ENCODE data around the gene SMCO4.
A peak's percentile ranks its signal among the peaks of the same experiment; 100 is the strongest.

SMCO4 gene

DNA sequence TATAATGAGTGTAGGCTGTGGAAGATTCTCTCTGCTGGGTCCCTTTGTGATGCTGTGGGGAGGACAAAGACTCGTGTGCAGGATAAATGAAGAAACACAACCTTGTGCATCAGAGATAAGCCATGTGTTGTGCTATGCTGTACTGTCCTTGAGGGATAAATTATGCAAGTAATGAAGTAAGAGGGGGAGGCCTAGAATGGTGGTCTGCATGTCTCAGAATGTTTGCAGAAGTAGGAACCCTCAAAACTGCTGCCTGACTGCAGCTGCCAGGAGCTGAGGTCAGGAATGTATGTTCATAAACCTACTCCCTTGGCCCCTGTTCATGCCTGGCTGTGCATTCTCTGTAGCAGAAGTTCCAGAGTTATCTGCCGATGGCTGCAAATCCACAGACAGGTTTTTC lies 4.6 kb upstream of the SMCO4 start:
- TF ChIP-seq, protein P1, sequence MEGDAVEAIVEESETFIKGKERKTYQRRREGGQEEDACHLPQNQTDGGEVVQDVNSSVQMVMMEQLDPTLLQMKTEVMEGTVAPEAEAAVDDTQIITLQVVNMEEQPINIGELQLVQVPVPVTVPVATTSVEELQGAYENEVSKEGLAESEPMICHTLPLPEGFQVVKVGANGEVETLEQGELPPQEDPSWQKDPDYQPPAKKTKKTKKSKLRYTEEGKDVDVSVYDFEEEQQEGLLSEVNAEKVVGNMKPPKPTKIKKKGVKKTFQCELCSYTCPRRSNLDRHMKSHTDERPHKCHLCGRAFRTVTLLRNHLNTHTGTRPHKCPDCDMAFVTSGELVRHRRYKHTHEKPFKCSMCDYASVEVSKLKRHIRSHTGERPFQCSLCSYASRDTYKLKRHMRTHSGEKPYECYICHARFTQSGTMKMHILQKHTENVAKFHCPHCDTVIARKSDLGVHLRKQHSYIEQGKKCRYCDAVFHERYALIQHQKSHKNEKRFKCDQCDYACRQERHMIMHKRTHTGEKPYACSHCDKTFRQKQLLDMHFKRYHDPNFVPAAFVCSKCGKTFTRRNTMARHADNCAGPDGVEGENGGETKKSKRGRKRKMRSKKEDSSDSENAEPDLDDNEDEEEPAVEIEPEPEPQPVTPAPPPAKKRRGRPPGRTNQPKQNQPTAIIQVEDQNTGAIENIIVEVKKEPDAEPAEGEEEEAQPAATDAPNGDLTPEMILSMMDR (conservative IDR thresholded peaks at IDR 0.05; ENCODE audit: low read length), result no peak
- Histone ChIP-seq H3K9ac (ENCODE audit: low read depth, low read length, poor library complexity, severe bottlenecking) (no peak overlapping the region), H3K9me3 (ENCODE audit: insufficient read depth, low read depth, low read length) (no peaks in the 10 kb centered on the region), H3K27me3 (ENCODE audit: insufficient read depth, low read length, poor library complexity, severe bottlenecking) (no peaks in the 10 kb centered on the region), H4K20me1 (ENCODE audit: insufficient read depth, low read length, poor library complexity, severe bottlenecking) (no peaks in the 10 kb centered on the region), H3K4me1 (ENCODE audit: insufficient read depth, low read length, poor library complexity, severe bottlenecking) (peaks cover 11% of the 10 kb centered on the region), H3K9me2 (replicated peaks; ENCODE audit: low read depth, low read length) (no peaks in the 10 kb centered on the region), H3K4me2 (ENCODE audit: low read depth, low read length, poor library complexity, severe bottlenecking) (no peak overlapping the region), H3K4me3 (ENCODE audit: low read length, poor library complexity, severe bottlenecking) (no peak overlapping the region), H2AFZ (ENCODE audit: low read length) (no peak overlapping the region), H3K79me2 (ENCODE audit: insufficient read depth, low read length) (peaks cover 1% of the 10 kb centered on the region; the same call in 1 of the 2 replicates), H3F3A (ENCODE audit: low read depth) (no peaks in the 10 kb centered on the region), H3K36me3 (ENCODE audit: insufficient read depth, low read length) (no peaks in the 10 kb centered on the region)

DNA sequence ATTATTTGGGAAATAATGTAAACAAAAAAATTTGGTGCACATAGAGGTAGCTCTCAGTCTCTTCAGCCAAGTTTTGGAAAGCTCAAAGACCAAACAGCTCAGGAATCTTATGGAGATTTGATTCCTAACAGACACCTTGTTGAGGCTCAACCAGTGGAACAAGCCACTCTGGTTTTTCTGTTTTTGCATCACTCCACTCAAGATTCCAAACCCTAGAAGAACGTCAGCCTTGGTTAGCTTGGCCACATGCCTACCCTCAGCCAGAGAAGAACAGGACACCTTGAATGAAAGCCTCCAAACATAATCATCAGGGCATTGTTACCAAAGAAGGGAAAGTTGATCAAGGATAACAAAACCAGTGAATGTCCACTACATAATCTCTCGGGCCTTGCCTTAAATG lies 3.8 kb upstream of the SMCO4 start:
- H2AFZ ChIP-seq (ENCODE audit: low read length), result no peak overlapping the region
- H3K9me2 ChIP-seq (replicated peaks; ENCODE audit: low read depth, low read length), result no peaks in the 10 kb centered on the region

DNA sequence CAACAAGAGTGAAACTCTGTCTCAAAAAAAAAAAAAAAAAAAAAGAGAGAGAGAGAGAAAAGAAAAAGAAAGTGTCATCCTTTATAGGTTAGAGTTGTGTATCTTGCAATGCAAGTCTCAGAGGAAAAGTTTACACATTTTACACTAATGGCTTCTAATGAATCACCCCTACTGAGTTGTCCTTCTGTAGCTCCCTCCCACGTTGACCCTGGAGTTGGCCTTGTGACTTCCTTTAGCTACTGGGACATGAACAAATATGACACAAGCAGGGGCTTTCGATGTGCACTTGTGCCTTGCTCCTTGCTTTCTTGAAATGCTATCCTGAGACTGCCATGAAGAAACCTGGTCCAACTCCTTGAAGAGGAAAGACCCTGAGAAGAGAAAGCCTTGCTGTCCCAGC lies 2.4 kb upstream of the SMCO4 start:
- Histone ChIP-seq H3K4me1 (ENCODE audit: insufficient read depth, low read length, poor library complexity, severe bottlenecking) (peaks cover 24% of the 10 kb centered on the region), H3K9me3 (ENCODE audit: insufficient read depth, low read depth, low read length) (no peaks in the 10 kb centered on the region), H3K9me2 (replicated peaks; ENCODE audit: low read depth, low read length) (no peaks in the 10 kb centered on the region), H3K4me2 (ENCODE audit: low read depth, low read length, poor library complexity, severe bottlenecking) (no peak overlapping the region), H3K27me3 (ENCODE audit: insufficient read depth, low read length, poor library complexity, severe bottlenecking) (no peaks in the 10 kb centered on the region), H3K9ac (ENCODE audit: low read depth, low read length, poor library complexity, severe bottlenecking) (no peak overlapping the region), H3K36me3 (ENCODE audit: insufficient read depth, low read length) (no peaks in the 10 kb centered on the region), H4K20me1 (ENCODE audit: insufficient read depth, low read length, poor library complexity, severe bottlenecking) (no peaks in the 10 kb centered on the region), H3F3A (ENCODE audit: low read depth) (no peaks in the 10 kb centered on the region), H3K4me3 (ENCODE audit: low read length, poor library complexity, severe bottlenecking) (no peak overlapping the region), H3K79me2 (ENCODE audit: insufficient read depth, low read length) (peaks cover 22% of the 10 kb centered on the region), H2AFZ (ENCODE audit: low read length) (peak overlapping the region; percentile 54; the same call in 1 of the 2 replicates)
- TF ChIP-seq EZH2phosphoT487 (IDR thresholded peaks at IDR 0.05; ENCODE audit: borderline replicate concordance), result no peak

More for the DNA sequence above, 3.8 kb upstream of the SMCO4 start:
- no peak for TF ChIP-seq EZH2phosphoT487 (IDR thresholded peaks at IDR 0.05; ENCODE audit: borderline replicate concordance)
- TF ChIP-seq, protein P1 (conservative IDR thresholded peaks at IDR 0.05; ENCODE audit: low read length), result no peak
- H3K9me3 ChIP-seq (ENCODE audit: insufficient read depth, low read depth, low read length), result no peaks in the 10 kb centered on the region
- no peaks in the 10 kb centered on the region for H3K36me3 ChIP-seq (ENCODE audit: insufficient read depth, low read length)
- peaks cover 9% of the 10 kb centered on the region for H3K79me2 ChIP-seq (ENCODE audit: insufficient read depth, low read length)
- H3K4me2 ChIP-seq (ENCODE audit: low read depth, low read length, poor library complexity, severe bottlenecking), result no peak overlapping the region
- no peaks in the 10 kb centered on the region for H3F3A ChIP-seq (ENCODE audit: low read depth)
- H3K27me3 ChIP-seq (ENCODE audit: insufficient read depth, low read length, poor library complexity, severe bottlenecking), result no peaks in the 10 kb centered on the region
- peaks cover 16% of the 10 kb centered on the region for H3K4me1 ChIP-seq (ENCODE audit: insufficient read depth, low read length, poor library complexity, severe bottlenecking)
- H4K20me1 ChIP-seq (ENCODE audit: insufficient read depth, low read length, poor library complexity, severe bottlenecking), result no peaks in the 10 kb centered on the region
- H3K4me3 ChIP-seq (ENCODE audit: low read length, poor library complexity, severe bottlenecking), result no peak overlapping the region
- H3K9ac ChIP-seq (ENCODE audit: low read depth, low read length, poor library complexity, severe bottlenecking), result no peak overlapping the region

DNA sequence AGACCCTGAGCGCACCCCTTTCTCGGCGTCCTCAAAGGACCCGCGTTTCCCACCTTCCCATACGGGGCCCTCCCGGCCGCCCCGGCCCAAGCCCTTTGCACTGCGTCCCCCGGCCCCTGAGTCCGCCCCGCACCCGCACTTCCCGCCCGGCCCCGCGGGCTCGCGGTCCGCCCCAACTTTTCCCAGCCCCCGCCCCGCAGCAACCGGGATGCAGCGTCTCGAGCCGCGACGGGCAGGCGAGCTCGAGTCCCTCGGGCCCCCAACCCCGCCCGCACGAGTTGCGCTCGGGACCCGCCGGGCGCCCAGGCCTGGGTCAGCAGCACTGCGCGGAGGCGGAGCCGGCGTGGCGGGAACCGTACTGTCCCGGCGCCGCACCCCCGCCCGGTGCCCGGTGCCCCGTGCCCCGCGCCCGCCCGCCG lies 371 bp downstream of the SMCO4 start:
- peak overlapping the region; percentile 81 for H3K9ac ChIP-seq (ENCODE audit: low read depth, low read length, poor library complexity, severe bottlenecking)
- no peaks in the 10 kb centered on the region for H4K20me1 ChIP-seq (ENCODE audit: insufficient read depth, low read length, poor library complexity, severe bottlenecking)
- TF ChIP-seq EZH2phosphoT487 (IDR thresholded peaks at IDR 0.05; ENCODE audit: borderline replicate concordance), result no peak
- TF ChIP-seq, protein P1 (conservative IDR thresholded peaks at IDR 0.05; ENCODE audit: low read length), result no peak

More for the DNA sequence above, 371 bp downstream of the SMCO4 start:
- H3K4me2 ChIP-seq (ENCODE audit: low read depth, low read length, poor library complexity, severe bottlenecking), result peak overlapping the region; percentile 89
- H2AFZ ChIP-seq (ENCODE audit: low read length), result peak overlapping the region; percentile 91
- H3K36me3 ChIP-seq (ENCODE audit: insufficient read depth, low read length), result no peaks in the 10 kb centered on the region
- no peaks in the 10 kb centered on the region for H3K27me3 ChIP-seq (ENCODE audit: insufficient read depth, low read length, poor library complexity, severe bottlenecking)
- H3K9me3 ChIP-seq (ENCODE audit: insufficient read depth, low read depth, low read length), result no peaks in the 10 kb centered on the region
- no peaks in the 10 kb centered on the region for H3K9me2 ChIP-seq (replicated peaks; ENCODE audit: low read depth, low read length)
- peak overlapping the region; percentile 87 for H3K4me3 ChIP-seq (ENCODE audit: low read length, poor library complexity, severe bottlenecking)
- H3F3A ChIP-seq (ENCODE audit: low read depth), result no peaks in the 10 kb centered on the region
- peaks cover 24% of the 10 kb centered on the region for H3K4me1 ChIP-seq (ENCODE audit: insufficient read depth, low read length, poor library complexity, severe bottlenecking)
- peaks cover 44% of the 10 kb centered on the region for H3K79me2 ChIP-seq (ENCODE audit: insufficient read depth, low read length)

Data from Loucy (cell line).